DMS53 treated with DMSO at 0.1 percent for 48 hours (cell line): Measurements from ENCODE around the gene NAGA.
"Not testable (repeated sequence)": the region's sequence is repeated elsewhere in the genome, so short reads cannot be mapped to it uniquely, and the experiment has no call there.

Experiments used
- DNase-seq: peaks from one replicate; lab custom pipeline; 2025; ENCODE audit not compliant: unreplicated experiment; lab: John Stamatoyannopoulos, UW

Gene NAGA

GRCh38 chr22:42076764-42077485 is 6.3 kb upstream of the NAGA start:
- DNase-seq: no peak

DNA sequence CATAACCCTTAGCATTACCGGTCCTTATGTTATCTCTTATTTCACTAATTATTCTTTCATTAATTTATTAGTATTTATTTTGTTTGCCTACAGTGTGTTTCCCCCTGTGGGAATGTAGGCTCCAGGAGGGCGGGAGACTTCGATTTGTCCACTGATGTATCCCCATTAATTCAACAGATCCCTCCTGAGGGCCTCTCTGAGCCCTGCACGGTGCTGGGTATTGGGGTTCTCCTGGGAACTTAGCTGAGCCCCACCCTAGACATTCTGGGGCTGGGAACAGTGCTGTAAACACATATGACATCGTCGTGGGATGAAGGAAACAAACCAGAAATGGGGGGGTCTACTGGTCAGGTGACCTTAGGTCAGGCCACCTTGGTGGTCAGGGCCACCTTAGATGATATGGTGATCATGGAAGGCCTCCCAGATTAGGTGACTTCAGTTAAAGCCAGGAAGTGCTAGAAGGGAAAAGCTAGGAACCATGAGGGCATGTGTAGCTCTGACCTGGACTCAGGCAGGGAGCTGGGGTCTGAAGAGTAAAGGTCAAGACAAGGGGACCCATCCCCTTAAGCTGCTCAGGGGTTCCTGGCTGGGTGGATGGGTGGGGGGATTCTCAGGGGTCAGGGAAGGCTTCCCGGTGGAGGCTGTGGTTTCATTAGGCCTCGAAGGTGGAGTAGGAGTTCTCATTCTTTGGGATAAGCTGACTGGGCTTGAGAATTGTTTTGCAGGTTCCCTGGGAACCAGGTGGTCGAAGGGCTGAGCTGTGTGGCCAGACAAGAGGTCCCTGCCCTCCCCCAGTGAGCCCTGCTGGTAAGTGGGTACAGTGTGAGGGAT is 4.4 kb upstream of the NAGA start:
- DNase-seq: no peak

- no peak for DNase-seq
Measured at GRCh38 chr22:42074132-42074811, 3.7 kb upstream of the NAGA start, which contains the start of gene PHETA2. PHETA2 (plus strand) TSS chr22:42074248; CDS start chr22:42077294, 3,046 bp downstream.

- DNase-seq: no peak
Measured at GRCh38 chr22:42073621-42074041, 3.0 kb upstream of the NAGA start.

GRCh38 chr22:42072606-42073330 is 2.2 kb upstream of the NAGA start:
- DNase-seq: no peak

DNA sequence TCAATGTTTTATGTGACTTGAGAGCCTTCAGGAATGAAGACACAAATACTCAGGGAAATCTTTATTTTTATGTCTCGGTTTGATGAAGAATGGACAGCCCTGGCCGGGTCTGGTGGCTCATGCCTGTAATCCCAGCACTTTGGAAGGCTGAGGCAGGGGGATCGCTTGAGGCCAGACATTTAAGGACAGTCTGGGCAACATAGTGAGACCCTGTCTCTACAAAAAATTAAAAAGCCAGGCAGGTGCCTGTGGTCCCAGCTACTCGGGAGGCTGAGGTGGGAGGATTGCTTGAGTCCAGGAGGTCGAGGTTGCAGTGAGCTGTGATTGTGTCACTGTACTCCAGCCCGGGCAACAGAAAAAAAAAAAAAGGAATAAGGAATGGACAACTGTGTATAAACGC is 896 bp upstream of the NAGA start:
- DNase-seq: not testable (repeated sequence)

GRCh38 chr22:42069801-42070516 is 653 bp downstream of the NAGA start:
- no peak for DNase-seq

- no peak for DNase-seq
Measured at GRCh38 chr22:42068291-42068690, 2.3 kb downstream of the NAGA start.

DNA sequence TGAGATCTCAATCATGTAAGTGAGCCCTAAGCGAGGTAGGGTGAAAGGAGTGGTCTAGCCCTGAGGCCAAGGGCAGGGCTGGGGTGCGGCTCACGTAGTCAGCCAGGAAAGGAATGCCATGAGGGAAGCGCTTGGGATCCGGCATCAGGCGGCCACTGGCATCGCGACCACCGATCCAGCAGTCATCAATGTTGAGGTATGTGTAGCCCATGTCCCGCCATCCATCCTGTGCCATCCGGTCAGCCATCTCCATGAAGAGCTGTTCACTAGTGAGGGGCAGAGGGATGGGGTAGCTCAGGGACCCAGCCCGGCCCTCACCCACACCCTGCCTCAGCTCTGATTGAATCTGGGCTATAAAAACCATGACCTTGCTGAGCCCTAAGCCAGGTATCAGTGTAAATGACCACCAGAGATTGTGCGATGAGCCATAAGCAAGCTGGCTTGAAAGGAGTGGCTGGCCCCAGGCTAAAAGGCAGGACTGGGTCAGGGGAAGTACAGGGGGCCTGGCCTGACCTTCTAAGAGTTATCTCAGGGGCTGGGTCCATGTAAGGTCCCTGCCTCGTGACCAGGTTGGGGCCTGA is 2.9 kb downstream of the NAGA start:
- no peak for DNase-seq

- no peak for DNase-seq
Measured at GRCh38 chr22:42066937-42067336, 3.7 kb downstream of the NAGA start.

GRCh38 chr22:42066126-42066761 is 4.4 kb downstream of the NAGA start:
- no peak for DNase-seq

GRCh38 chr22:42065438-42066125 is 5.0 kb downstream of the NAGA start:
- DNase-seq: no peak

DNA sequence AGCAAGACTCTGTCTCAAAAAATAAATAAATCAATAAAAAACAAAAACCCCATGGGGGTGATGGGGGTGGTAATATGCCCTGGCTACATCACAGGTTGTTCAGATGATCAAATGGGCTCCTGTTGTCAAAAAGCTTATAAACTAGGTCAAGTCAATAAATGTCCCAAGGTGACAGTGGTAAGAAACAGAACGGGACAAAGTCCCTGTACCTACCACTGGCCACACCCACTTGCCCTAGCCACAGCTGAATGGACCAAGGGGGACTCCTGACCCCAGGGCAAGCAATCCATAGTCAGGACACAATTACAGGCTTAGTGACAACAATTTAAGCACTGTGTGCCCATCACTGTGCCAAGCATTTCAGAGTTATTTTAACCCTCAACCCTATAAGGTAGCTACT is 6.0 kb downstream of the NAGA start:
- DNase-seq: no peak

- no peak for DNase-seq
Measured at GRCh38 chr22:42062506-42063170, 8.0 kb downstream of the NAGA start.

GRCh38 chr22:42061041-42061440 is 9.6 kb downstream of the NAGA start:
- no peak for DNase-seq

- no peak for DNase-seq
Measured at GRCh38 chr22:42060489-42060888, 10.1 kb downstream of the NAGA start.

DNA sequence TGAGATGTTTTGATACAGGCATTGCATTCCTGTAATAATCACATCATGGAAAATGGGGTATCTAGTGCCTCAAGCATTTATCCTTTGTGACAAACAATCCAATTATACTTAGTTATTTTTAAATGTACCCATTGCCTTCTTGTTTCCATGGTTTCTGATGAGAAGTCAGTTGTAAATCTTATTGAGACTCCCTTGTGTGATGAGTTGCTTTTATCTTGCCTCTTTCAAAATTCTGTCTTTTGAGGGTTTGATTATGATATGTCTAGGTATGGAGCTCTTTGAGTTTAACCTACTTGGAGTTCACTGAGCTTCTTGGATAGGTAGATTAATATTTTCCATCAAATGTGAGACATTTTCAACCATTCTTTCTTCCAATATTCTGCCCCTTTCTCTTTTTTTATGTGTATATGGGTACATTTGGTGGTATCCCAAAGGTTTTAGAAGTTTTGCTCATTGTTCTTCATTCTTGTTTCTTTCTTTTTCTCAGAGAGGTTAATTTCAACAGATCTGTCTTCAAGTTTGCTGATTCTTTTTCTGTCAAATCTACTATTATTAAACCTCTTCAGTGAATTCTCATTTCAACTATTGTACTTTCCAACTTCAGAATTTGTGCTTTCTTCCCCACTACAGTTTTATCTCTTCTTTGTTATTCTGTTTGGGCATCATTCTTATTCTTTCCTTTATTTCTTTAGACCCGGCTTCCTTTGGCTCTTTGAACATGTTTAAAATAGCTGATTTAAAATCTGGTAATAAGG is 13.7 kb downstream of the NAGA start:
- no peak for DNase-seq

- DNase-seq: no peak
Measured at GRCh38 chr22:42052765-42053164, 17.8 kb downstream of the NAGA start.
